Left ventricle myocardium superior (tissue), 1 donor: ENCODE results near the gene SLC2A4RG. TPM values are rescaled to one million over a fixed set of nuclear protein-coding genes. Genes with fewer than 3 reads are reported as not detected.

Experiments
- ATAC-seq: fragments of 200-7000 bp; cut with Tn5 transposase; one replicate; pipeline ENCODE4 v1.9.1; 2020; ENCODE audit warnings: mild to moderate bottlenecking, moderate library complexity
- DNase-seq: peaks from one replicate; pipeline ENCODE4 v3.0.0-alpha.2; 2020
- intact Hi-C: fragments of 100-400 bp; cut with micrococcal nuclease; formaldehyde crosslinking; loops from one replicate; pipeline ENCODE4 v1.11.0; 2022
- total RNA-seq: library from RNA; stranded (reverse); fragmentation: NEBNext Ultra II Directional; extraction: Animal tissue kit (Norgen Biotek cat#: 25700); gene quantifications from one replicate; pipeline ENCODE4 v1.2.1, GENCODE V29; 2021
- donor health status: DM: no; HTN: yes; CAD: no; lungs with severe emphysema.

The SLC2A4RG gene
- total RNA-seq, 1 donor from 2014 or later = 104 TPM

- intact Hi-C loops = no loop called here
- ATAC-seq = peak; percentile 3
Observed at GRCh38 chr20:63698739-63699465, 40.7 kb upstream of the SLC2A4RG start.

GRCh38 chr20:63699466-63700198, 39.9 kb upstream of the SLC2A4RG start:
- peak; percentile 34 for DNase-seq
- no peak for ATAC-seq
- intact Hi-C loops = no loop called here

More at GRCh38 chr20:63698739-63699465, 40.7 kb upstream of the SLC2A4RG start:
- DNase-seq = peak; percentile 60

GRCh38 chr20:63700199-63701050, 39.2 kb upstream of the SLC2A4RG start:
- intact Hi-C loops = no loop called here
- DNase-seq (no peak), ATAC-seq (no peak)

- ATAC-seq = no peak
- peak; percentile 10 for DNase-seq
- intact Hi-C loops = no loop called here
Observed at GRCh38 chr20:63701051-63701328, 38.6 kb upstream of the SLC2A4RG start.

GRCh38 chr20:63701329-63702035, 38.1 kb upstream of the SLC2A4RG start:
- intact Hi-C loops = no loop called here
- DNase-seq (peak; percentile 29), ATAC-seq (no peak)

- intact Hi-C loops = no loop called here
- ATAC-seq (no peak), DNase-seq (peak; percentile 6)
Observed at GRCh38 chr20:63702036-63702665, 37.4 kb upstream of the SLC2A4RG start.

GRCh38 chr20:63702751-63703470, 36.7 kb upstream of the SLC2A4RG start:
- intact Hi-C loops = no loop called here
- peak; percentile 20 for DNase-seq

GRCh38 chr20:63703471-63703975, 36.1 kb upstream of the SLC2A4RG start:
- peak; percentile 22 for DNase-seq
- ATAC-seq = no peak
- intact Hi-C loops = no loop called here

More at GRCh38 chr20:63702751-63703470, 36.7 kb upstream of the SLC2A4RG start:
- ATAC-seq = no peak

- DNase-seq (peak; percentile 18), ATAC-seq (no peak)
- intact Hi-C loops = no loop called here
Observed at GRCh38 chr20:63703976-63704748, 35.4 kb upstream of the SLC2A4RG start.

- intact Hi-C loops = no loop called here
- ATAC-seq = no peak
- peak; percentile 20 for DNase-seq
Observed at GRCh38 chr20:63704749-63705117, 34.8 kb upstream of the SLC2A4RG start.

- intact Hi-C loops = no loop called here
- DNase-seq (peak; percentile 18), ATAC-seq (no peak)
Observed at GRCh38 chr20:63705232-63706026, 34.1 kb upstream of the SLC2A4RG start.

GRCh38 chr20:63706027-63706695, 33.4 kb upstream of the SLC2A4RG start:
- ATAC-seq (no peak), DNase-seq (peak; percentile 30)
- intact Hi-C loops = no loop called here

GRCh38 chr20:63706852-63707557, 32.6 kb upstream of the SLC2A4RG start:
- ATAC-seq = peak; percentile 29
- intact Hi-C loops = no loop called here
- peak; percentile 56 for DNase-seq

GRCh38 chr20:63707558-63708300, 31.8 kb upstream of the SLC2A4RG start, which contains the start of the genes ARFRP1 and ZGPAT:
Gene ARFRP1 (minus strand): TSS chr20:63707976. CDS start chr20:63707091, 885 bp downstream.
Gene ZGPAT (plus strand): TSS chr20:63708039. CDS start chr20:63708581, 542 bp downstream.
- DNase-seq (peak; percentile 96), ATAC-seq (peak; percentile 97)
- intact Hi-C loops = no loop called here
